ENCODE data around the gene AHNAK2. TPM values are rescaled to one million over a fixed set of nuclear protein-coding genes. Genes with fewer than 3 reads are reported as not detected.

AHNAK2 gene
- total and polyA plus RNA-seq, 2 experiments from 2014 or later: 1.8 to 4.6 TPM

DNA sequence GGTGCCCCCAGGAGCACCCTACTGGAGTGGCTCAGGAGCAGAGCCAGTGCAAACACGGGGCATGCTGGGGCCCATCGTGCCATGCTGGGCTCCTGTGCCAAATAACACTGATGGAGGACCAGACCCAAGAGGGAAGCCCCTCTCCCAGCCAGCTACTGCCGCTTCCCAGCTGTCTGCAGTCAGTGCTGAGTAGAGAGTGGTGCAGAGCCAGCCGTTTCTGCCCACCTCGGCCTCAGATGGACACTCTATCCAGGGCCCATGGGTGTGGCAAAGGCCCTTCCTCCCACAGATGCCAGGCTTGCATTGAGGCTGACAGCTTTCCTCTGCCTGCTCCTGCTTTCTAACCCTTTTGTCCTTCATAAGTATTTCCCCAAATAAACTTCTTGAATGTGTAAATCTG, 20.6 kb upstream of the AHNAK2 start:
- Histone ChIP-seq H3K4me3 (no peak overlapping the region), H4K20me1 (ENCODE audit: insufficient read depth, poor library complexity, severe bottlenecking) (no peaks in the 10 kb centered on the region), H3K79me2 (no peaks in the 10 kb centered on the region), H3K36me3 (replicated peaks; ENCODE audit: insufficient read depth, low read depth) (no peaks in the 10 kb centered on the region), H3K27me3 (no peaks in the 10 kb centered on the region), H3K4me2 (no peak overlapping the region), H2AFZ (no peak overlapping the region), H3K9me2 (replicated peaks; ENCODE audit: insufficient read depth) (no peaks in the 10 kb centered on the region), H3K4me1 (ENCODE audit: insufficient read depth) (no peaks in the 10 kb centered on the region), H3K9me3 (ENCODE audit: low read depth) (no peaks in the 10 kb centered on the region), H3K27ac (no peak overlapping the region)
- 98% methylated on average over 5 of the region's 5 CpGs for WGBS (ENCODE audit: low lambda C conversion rate, missing lambda C conversion rate)
- TF ChIP-seq EZH2 (IDR thresholded peaks at IDR 0.05; ENCODE audit: borderline replicate concordance) (no peak), EZH2phosphoT487 (IDR thresholded peaks at IDR 0.05; ENCODE audit: low read depth, severe bottlenecking, unreplicated experiment) (no peak)
- TF ChIP-seq, protein P1, sequence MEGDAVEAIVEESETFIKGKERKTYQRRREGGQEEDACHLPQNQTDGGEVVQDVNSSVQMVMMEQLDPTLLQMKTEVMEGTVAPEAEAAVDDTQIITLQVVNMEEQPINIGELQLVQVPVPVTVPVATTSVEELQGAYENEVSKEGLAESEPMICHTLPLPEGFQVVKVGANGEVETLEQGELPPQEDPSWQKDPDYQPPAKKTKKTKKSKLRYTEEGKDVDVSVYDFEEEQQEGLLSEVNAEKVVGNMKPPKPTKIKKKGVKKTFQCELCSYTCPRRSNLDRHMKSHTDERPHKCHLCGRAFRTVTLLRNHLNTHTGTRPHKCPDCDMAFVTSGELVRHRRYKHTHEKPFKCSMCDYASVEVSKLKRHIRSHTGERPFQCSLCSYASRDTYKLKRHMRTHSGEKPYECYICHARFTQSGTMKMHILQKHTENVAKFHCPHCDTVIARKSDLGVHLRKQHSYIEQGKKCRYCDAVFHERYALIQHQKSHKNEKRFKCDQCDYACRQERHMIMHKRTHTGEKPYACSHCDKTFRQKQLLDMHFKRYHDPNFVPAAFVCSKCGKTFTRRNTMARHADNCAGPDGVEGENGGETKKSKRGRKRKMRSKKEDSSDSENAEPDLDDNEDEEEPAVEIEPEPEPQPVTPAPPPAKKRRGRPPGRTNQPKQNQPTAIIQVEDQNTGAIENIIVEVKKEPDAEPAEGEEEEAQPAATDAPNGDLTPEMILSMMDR (IDR thresholded peaks at IDR 0.05; ENCODE audit: poor library complexity): no peak
- no peak for DNase-seq (ENCODE audit: low spot score)

- H3K9me3 ChIP-seq (ENCODE audit: low read depth): no peaks in the 10 kb centered on the region
- no peak for DNase-seq (ENCODE audit: low spot score)
- no peaks in the 10 kb centered on the region for H3K9me2 ChIP-seq (replicated peaks; ENCODE audit: insufficient read depth)
- no peaks in the 10 kb centered on the region for H4K20me1 ChIP-seq (ENCODE audit: insufficient read depth, poor library complexity, severe bottlenecking)
- no peak overlapping the region for H2AFZ ChIP-seq
- TF ChIP-seq, protein P1 (IDR thresholded peaks at IDR 0.05; ENCODE audit: poor library complexity): no peak
- no peak for TF ChIP-seq EZH2phosphoT487 (IDR thresholded peaks at IDR 0.05; ENCODE audit: low read depth, severe bottlenecking, unreplicated experiment)
- no peak for TF ChIP-seq EZH2 (IDR thresholded peaks at IDR 0.05; ENCODE audit: borderline replicate concordance)
- H3K27me3 ChIP-seq: no peaks in the 10 kb centered on the region
- H3K36me3 ChIP-seq (replicated peaks; ENCODE audit: insufficient read depth, low read depth): no peaks in the 10 kb centered on the region
- H3K4me1 ChIP-seq (ENCODE audit: insufficient read depth): no peaks in the 10 kb centered on the region
- no peak overlapping the region for H3K27ac ChIP-seq
- no peak overlapping the region for H3K4me2 ChIP-seq
- no peak overlapping the region for H3K4me3 ChIP-seq
- 92% methylated on average over 13 of the region's 13 CpGs for WGBS (ENCODE audit: low lambda C conversion rate, missing lambda C conversion rate)
- H3K79me2 ChIP-seq: no peaks in the 10 kb centered on the region
These were observed 18.3 kb upstream of the AHNAK2 start for GRCh38 chr14:104996483-104996882.

- DNase-seq (ENCODE audit: low spot score): no peak
- Histone ChIP-seq H3K36me3 (replicated peaks; ENCODE audit: insufficient read depth, low read depth) (no peaks in the 10 kb centered on the region), H3K4me1 (ENCODE audit: insufficient read depth) (no peaks in the 10 kb centered on the region), H3K4me2 (no peak overlapping the region), H3K27me3 (no peaks in the 10 kb centered on the region), H4K20me1 (ENCODE audit: insufficient read depth, poor library complexity, severe bottlenecking) (no peaks in the 10 kb centered on the region), H3K27ac (no peak overlapping the region), H2AFZ (no peak overlapping the region), H3K79me2 (no peaks in the 10 kb centered on the region), H3K9me3 (ENCODE audit: low read depth) (no peaks in the 10 kb centered on the region), H3K4me3 (no peak overlapping the region), H3K9me2 (replicated peaks; ENCODE audit: insufficient read depth) (no peaks in the 10 kb centered on the region)
- TF ChIP-seq EZH2 (IDR thresholded peaks at IDR 0.05; ENCODE audit: borderline replicate concordance) (no peak), EZH2phosphoT487 (IDR thresholded peaks at IDR 0.05; ENCODE audit: low read depth, severe bottlenecking, unreplicated experiment) (no peak)
- TF ChIP-seq, protein P1 (IDR thresholded peaks at IDR 0.05; ENCODE audit: poor library complexity): no peak
- 93% methylated on average over 5 of the region's 5 CpGs for WGBS (ENCODE audit: low lambda C conversion rate, missing lambda C conversion rate)
These were observed 17.9 kb upstream of the AHNAK2 start for GRCh38 chr14:104996032-104996431.

GRCh38 chr14:104994978-104995377, 16.8 kb upstream of the AHNAK2 start:
- Histone ChIP-seq H3K27ac (no peak overlapping the region), H3K4me2 (no peak overlapping the region), H3K27me3 (no peaks in the 10 kb centered on the region), H3K4me3 (no peak overlapping the region), H3K36me3 (replicated peaks; ENCODE audit: insufficient read depth, low read depth) (no peaks in the 10 kb centered on the region), H3K9me2 (replicated peaks; ENCODE audit: insufficient read depth) (no peaks in the 10 kb centered on the region), H3K9me3 (ENCODE audit: low read depth) (no peaks in the 10 kb centered on the region), H3K79me2 (no peaks in the 10 kb centered on the region), H2AFZ (no peak overlapping the region), H3K4me1 (ENCODE audit: insufficient read depth) (no peaks in the 10 kb centered on the region), H4K20me1 (ENCODE audit: insufficient read depth, poor library complexity, severe bottlenecking) (no peaks in the 10 kb centered on the region)
- DNase-seq (ENCODE audit: low spot score): no peak
- WGBS (ENCODE audit: low lambda C conversion rate, missing lambda C conversion rate): 100% methylated on average over 6 of the region's 6 CpGs
- TF ChIP-seq EZH2 (IDR thresholded peaks at IDR 0.05; ENCODE audit: borderline replicate concordance): no peak
- no peak for TF ChIP-seq EZH2phosphoT487 (IDR thresholded peaks at IDR 0.05; ENCODE audit: low read depth, severe bottlenecking, unreplicated experiment)
- TF ChIP-seq, protein P1 (IDR thresholded peaks at IDR 0.05; ENCODE audit: poor library complexity): no peak

Measured in hepatocyte (in vitro differentiated cells).